DOHH2 (cell line): ENCODE data around the gene EVL.

Source experiments
- CTCF ChIP-seq: fragments of 200-600 bp; sonication (generic); IDR thresholded peaks from one replicate; pipeline ENCODE4 v1.5.1; 2014; ENCODE audit warnings: antibody characterized with exemption, mild to moderate bottlenecking, low read depth, low read length; ENCODE audit not compliant: poor library complexity, severe bottlenecking
- EZH2phosphoT487 ChIP-seq: fragments of 200-600 bp; sonication (generic); IDR thresholded peaks from 2 replicates; pipeline ENCODE4 v1.6.1; 2017; ENCODE audit warnings: borderline replicate concordance, mild to moderate bottlenecking, antibody characterized with exemption, low read length, moderate library complexity, mixed read lengths

GRCh38 chr14:100176811-100177327, 111.6 kb downstream of the EVL start:
- TF ChIP-seq CTCF = no peak
- TF ChIP-seq EZH2phosphoT487 = no peak
